OCI-LY1 (cell line): ENCODE measurements around the gene UBAP1.

Source experiments
- H2AFZ ChIP-seq: fragments of 200-600 bp; sonication (generic), shearing (Covaris generic); 2 replicates; pipeline ENCODE4 v1.6.0; 2014; ENCODE audit warnings: antibody characterized with exemption, mild to moderate bottlenecking, low read length
- H3F3A ChIP-seq: fragments of 200-600 bp; sonication (generic), shearing (Covaris generic); 2 replicates; pipeline ENCODE4 v1.6.0; 2014; ENCODE audit warnings: mild to moderate bottlenecking, antibody characterized with exemption, low read length, moderate library complexity; ENCODE audit not compliant: insufficient read depth
- H3K27ac ChIP-seq: fragments of 200-600 bp; sonication (generic); 2 replicates; pipeline ENCODE4 v1.5.1; 2014; ENCODE audit warnings: low read length, mixed run types, mild to moderate bottlenecking, low read depth; ENCODE audit not compliant: poor library complexity, severe bottlenecking
- H3K27me3 ChIP-seq: fragments of 200-600 bp; sonication (generic); 2 replicates; pipeline ENCODE4 v1.6.0; 2014; ENCODE audit warnings: antibody characterized with exemption, mild to moderate bottlenecking, low read length, moderate library complexity; ENCODE audit not compliant: insufficient read depth
- H3K36me3 ChIP-seq: fragments of 200-600 bp; sonication (generic); 2 replicates; pipeline ENCODE4 v1.6.1; 2014; ENCODE audit warnings: mild to moderate bottlenecking, antibody characterized with exemption, low read length, moderate library complexity, mixed read lengths; ENCODE audit not compliant: insufficient read depth
- H3K4me1 ChIP-seq: fragments of 200-600 bp; sonication (generic); 2 replicates; pipeline ENCODE4 v1.5.1; 2014; ENCODE audit warnings: mild to moderate bottlenecking, low read length, moderate library complexity; ENCODE audit not compliant: insufficient read depth, severe bottlenecking
- H3K4me2 ChIP-seq: fragments of 200-600 bp; sonication (generic), shearing (Covaris generic); 2 replicates; pipeline ENCODE4 v1.6.1; 2014; ENCODE audit warnings: low read length
- H3K4me3 ChIP-seq: fragments of 200-600 bp; sonication (generic); 2 replicates; pipeline ENCODE4 v1.5.1; 2014; ENCODE audit warnings: low read length, low read depth, mild to moderate bottlenecking, mixed read lengths; ENCODE audit not compliant: poor library complexity, severe bottlenecking
- H3K79me2 ChIP-seq: fragments of 200-600 bp; shearing (Covaris generic); 2 replicates; pipeline ENCODE4 v1.6.1; 2016; ENCODE audit warnings: mixed run types, low read length, mixed read lengths; ENCODE audit not compliant: insufficient read depth
- H3K9ac ChIP-seq: fragments of 200-600 bp; sonication (generic), shearing (Covaris generic); 2 replicates; pipeline ENCODE4 v1.6.1; 2014; ENCODE audit warnings: mild to moderate bottlenecking, low read length, mixed read lengths
- H3K9me2 ChIP-seq: fragments of 200-600 bp; sonication (generic), shearing (Covaris generic); 2 replicates; pipeline ENCODE4 v1.6.1; 2014; ENCODE audit warnings: low read depth, mild to moderate bottlenecking, low read length, mixed read lengths
- H3K9me3 ChIP-seq: fragments of 200-600 bp; shearing (Covaris generic); 2 replicates; pipeline ENCODE4 v1.6.1; 2014; ENCODE audit warnings: low read length, mixed read lengths
- H4K20me1 ChIP-seq: fragments of 200-600 bp; sonication (generic), shearing (Covaris generic); 2 replicates; pipeline ENCODE4 v1.6.0; 2016; ENCODE audit warnings: mild to moderate bottlenecking, low read length; ENCODE audit not compliant: insufficient read depth
- EZH2 ChIP-seq: fragments of 200-600 bp; sonication (generic), shearing (Covaris generic); IDR thresholded peaks from 2 replicates; pipeline ENCODE4 v1.8.0; 2017; ENCODE audit warnings: borderline replicate concordance, mixed run types, mild to moderate bottlenecking, antibody characterized with exemption, low read length, moderate library complexity, mixed read lengths
- TF ChIP-seq, protein P1 (sequence below): fragments of 200-600 bp; sonication (generic), shearing (Covaris generic); IDR thresholded peaks from 2 replicates; pipeline ENCODE4 v1.5.1; 2017; ENCODE audit warnings: mild to moderate bottlenecking, antibody characterized with exemption, low read length, moderate library complexity, mixed read lengths

UBAP1 gene

DNA sequence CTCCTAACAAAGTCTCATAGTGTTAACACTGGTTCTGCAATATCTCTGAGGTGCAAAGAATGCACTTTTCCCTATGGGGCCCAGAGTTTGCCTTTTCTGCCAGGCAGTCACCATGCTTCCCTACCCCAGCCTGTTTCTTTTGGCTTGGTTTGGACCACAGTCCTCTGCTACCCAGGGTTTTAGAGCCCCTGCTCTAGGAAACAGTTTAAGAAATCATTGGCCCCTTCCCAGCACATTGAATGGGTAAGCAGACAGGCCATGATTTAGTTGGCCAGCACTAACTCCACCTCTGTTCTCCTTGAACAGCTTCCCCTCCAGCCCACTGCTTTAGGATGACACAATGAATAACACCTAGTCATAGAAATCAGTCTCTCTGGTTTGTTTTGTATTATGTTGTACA is 73.2 kb downstream of the UBAP1 start:
- H3K9me3 ChIP-seq = no peaks in the 10 kb centered on the region
- 0 out of 2 replicates have a peak, but pooled peaks cover 3% of the 10 kb centered on the region for H3F3A ChIP-seq
- no peak overlapping the region for H2AFZ ChIP-seq
- H4K20me1 ChIP-seq = no peaks in the 10 kb centered on the region
- peaks cover 89% of the 10 kb centered on the region; the same call in 1 of the 2 replicates for H3K36me3 ChIP-seq
- no peak overlapping the region for H3K4me2 ChIP-seq
- H3K27ac ChIP-seq = peak overlapping the region; percentile 61
- peaks cover 37% of the 10 kb centered on the region for H3K4me1 ChIP-seq
- TF ChIP-seq EZH2 = no peak
- TF ChIP-seq, protein P1, sequence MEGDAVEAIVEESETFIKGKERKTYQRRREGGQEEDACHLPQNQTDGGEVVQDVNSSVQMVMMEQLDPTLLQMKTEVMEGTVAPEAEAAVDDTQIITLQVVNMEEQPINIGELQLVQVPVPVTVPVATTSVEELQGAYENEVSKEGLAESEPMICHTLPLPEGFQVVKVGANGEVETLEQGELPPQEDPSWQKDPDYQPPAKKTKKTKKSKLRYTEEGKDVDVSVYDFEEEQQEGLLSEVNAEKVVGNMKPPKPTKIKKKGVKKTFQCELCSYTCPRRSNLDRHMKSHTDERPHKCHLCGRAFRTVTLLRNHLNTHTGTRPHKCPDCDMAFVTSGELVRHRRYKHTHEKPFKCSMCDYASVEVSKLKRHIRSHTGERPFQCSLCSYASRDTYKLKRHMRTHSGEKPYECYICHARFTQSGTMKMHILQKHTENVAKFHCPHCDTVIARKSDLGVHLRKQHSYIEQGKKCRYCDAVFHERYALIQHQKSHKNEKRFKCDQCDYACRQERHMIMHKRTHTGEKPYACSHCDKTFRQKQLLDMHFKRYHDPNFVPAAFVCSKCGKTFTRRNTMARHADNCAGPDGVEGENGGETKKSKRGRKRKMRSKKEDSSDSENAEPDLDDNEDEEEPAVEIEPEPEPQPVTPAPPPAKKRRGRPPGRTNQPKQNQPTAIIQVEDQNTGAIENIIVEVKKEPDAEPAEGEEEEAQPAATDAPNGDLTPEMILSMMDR = no peak
- H3K9me2 ChIP-seq = no peaks in the 10 kb centered on the region
- no peak overlapping the region for H3K4me3 ChIP-seq
- no peak overlapping the region for H3K9ac ChIP-seq
- H3K79me2 ChIP-seq = no peaks in the 10 kb centered on the region
- H3K27me3 ChIP-seq = no peaks in the 10 kb centered on the region

DNA sequence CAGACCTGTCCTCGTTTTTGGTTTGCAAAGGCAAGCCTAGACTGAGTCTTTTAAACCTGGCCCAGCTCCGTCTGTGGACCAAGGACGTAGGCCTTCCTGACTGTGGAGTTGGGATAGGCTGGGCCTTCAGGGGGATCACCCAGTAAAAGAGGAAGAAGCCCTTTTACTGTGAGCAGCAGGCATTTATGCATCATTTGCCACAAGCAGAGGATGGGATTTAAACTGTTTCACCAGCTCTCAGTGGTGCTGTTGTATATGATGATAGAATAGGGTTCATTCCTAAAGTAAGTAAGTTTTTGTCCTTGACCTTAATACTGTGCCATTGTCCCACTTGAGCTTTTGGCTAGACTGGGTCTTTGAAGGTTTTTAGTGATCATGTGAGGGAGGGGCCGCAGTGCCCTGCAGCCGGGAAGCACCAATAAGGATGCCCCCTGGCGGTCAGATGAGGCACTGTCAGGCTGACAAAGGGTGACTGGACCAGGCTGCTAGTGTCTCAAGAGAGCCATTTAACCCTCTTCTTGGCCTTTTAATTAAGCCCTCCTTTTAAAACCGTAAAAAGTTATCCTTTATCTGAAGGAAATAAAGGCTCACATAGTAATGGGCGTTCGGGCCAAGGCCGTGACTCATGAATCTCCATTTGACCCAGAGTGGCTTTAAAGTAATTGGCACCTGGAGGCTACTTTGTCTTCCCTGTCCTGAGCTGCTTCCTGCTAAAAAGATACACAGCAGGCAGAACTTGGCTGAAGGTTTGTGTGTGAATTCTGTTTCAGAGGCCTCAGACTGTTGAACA is 74.0 kb downstream of the UBAP1 start:
- Histone ChIP-seq H3K4me1 (peaks cover 45% of the 10 kb centered on the region), H3K9me2 (no peaks in the 10 kb centered on the region), H3F3A (0 out of 2 replicates have a peak, but pooled peaks cover 3% of the 10 kb centered on the region), H3K9ac (no peak overlapping the region), H2AFZ (no peak overlapping the region), H3K4me2 (no peak overlapping the region), H4K20me1 (no peaks in the 10 kb centered on the region), H3K9me3 (no peaks in the 10 kb centered on the region), H3K79me2 (no peaks in the 10 kb centered on the region), H3K4me3 (no peak overlapping the region), H3K27ac (peak overlapping the region; percentile 61), H3K36me3 (peaks cover 91% of the 10 kb centered on the region; the same call in 1 of the 2 replicates), H3K27me3 (no peaks in the 10 kb centered on the region)
- TF ChIP-seq, protein P1 = peak; percentile 98
- no peak for TF ChIP-seq EZH2

DNA sequence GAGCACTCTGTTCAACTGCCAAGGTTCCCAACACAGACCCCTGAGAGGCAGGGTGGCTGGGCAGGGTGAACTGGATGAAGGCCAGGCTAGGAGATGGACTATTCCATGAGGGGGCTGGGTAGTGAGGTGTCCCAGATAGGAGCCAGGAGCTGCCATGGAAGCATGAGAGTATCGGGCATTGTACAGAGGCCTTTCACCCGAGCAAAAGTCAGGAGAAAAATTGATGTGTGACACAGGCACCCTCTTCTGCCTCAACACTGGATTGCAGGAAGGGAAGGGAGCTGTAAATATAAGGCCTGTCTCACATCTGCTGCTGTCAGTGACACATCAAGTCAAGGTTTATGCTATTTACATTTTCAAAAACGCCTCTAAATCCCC is 74.6 kb downstream of the UBAP1 start:
- no peaks in the 10 kb centered on the region for H3K9me3 ChIP-seq
- no peak overlapping the region for H3K9ac ChIP-seq
- TF ChIP-seq, protein P1 = no peak
- TF ChIP-seq EZH2 = no peak
- no peak overlapping the region for H2AFZ ChIP-seq
- 0 out of 2 replicates have a peak, but pooled peaks cover 3% of the 10 kb centered on the region for H3F3A ChIP-seq
- peaks cover 49% of the 10 kb centered on the region for H3K4me1 ChIP-seq
- peaks cover 91% of the 10 kb centered on the region; the same call in 1 of the 2 replicates for H3K36me3 ChIP-seq
- no peaks in the 10 kb centered on the region for H3K27me3 ChIP-seq
- no peaks in the 10 kb centered on the region for H4K20me1 ChIP-seq
- H3K4me3 ChIP-seq = no peak overlapping the region
- no peak overlapping the region for H3K4me2 ChIP-seq
- H3K27ac ChIP-seq = peak overlapping the region; percentile 34
- H3K9me2 ChIP-seq = no peaks in the 10 kb centered on the region
- H3K79me2 ChIP-seq = no peaks in the 10 kb centered on the region
